DLD1 (cell line): Measurements from ENCODE around the gene OR2V1.
"Not testable (repeated sequence)": the region's sequence is repeated elsewhere in the genome, so short reads cannot be mapped to it uniquely, and the experiment has no call there.

Experiments
- in situ Hi-C: cut with HindIII; loops from 2 replicates; pipeline ENCODE4 v1.10.0; 2017; ENCODE audit warnings: low sequenced_read_pairs

OR2V1 gene

DNA sequence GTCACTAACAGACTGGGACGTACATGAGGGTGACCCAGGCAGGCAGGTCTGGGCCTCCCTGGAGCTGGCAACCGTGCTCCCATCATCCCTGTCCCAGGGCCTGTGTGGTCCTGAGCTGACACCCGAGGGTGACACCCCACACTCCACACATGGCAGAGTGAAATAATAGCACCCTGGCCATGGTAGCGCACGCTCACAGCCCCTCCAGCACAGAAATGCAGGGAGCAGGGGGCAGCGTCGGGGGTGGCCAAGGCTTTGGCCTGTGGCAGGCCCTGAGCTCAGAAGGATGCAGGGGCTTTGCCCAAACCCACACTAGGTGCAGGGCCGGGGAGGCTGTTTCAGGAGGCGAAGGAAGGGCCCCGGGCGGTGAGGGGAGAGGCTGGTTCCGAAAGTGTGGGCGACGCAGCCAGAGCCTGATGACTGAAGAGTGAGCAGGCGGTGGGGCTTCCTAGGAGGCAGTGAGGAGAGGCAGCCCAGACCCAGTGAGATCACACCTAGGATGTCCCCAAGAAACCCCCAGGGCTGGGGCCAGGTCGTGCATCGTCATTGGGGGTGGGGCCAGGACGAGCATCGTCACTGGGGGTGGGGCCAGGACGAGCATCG lies 29.3 kb upstream of the OR2V1 start:
- in situ Hi-C loops: no loop called here

DNA sequence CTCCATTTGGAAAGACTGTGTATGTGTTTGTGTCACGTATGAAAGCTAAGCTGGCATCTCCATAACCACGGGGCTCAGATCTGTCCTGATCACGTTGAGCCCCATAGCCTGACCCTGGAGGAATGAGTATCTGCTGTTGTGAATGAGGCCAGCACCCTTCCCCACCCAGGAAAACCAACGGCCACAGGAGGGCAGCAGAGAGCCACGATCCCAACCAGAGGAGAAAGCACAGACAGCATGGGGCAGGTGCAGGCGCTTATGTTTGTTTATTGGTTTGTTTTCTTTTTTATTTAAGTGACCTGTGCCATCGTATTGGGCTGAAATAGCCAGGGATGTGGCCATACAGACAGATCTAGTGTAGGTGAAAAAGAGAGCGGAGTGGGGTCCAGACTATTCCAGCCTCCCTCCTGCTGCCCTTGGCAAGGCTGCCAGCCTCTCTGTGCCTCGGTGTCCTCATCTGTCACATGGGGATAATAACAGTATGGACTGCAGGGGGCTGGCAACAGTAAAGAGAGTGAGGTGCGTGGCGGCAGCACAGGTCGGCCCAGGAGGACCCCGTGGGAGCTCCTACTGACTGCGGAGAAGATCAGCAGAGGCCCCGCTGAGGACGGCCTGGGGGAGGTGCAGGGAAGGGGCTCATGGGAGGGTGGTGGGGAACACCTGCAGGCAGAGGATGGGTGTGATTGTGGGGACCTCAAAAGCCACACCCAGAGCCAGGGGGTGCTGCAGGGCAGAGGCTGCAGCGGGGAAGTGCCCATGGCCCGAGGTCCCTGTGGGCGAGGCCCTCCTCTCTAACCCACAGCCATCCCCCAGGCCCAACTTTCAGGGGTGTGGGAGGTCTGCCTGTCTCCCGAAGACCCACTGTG lies 28.6 kb upstream of the OR2V1 start:
- in situ Hi-C loops: no loop called here

DNA sequence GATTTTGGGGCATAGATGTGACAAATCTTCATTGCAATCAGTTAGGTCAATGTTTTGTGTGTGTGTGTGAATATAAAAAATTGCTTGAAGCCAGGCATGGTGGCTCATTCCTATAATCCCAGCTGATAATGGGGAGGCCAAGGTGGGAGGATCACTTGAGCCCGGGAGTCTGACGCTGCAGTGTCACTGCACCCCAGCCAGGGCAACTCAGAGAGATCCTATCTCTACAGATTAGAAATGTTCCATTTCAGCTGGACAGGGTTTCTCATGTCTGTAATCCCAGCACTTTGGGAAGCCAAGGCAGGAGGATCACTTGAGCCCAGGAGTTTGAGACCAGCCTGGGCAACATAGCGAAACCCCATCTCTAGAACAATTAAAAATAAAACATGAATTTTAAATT lies 27.9 kb upstream of the OR2V1 start:
- in situ Hi-C loops: no loop called here

DNA sequence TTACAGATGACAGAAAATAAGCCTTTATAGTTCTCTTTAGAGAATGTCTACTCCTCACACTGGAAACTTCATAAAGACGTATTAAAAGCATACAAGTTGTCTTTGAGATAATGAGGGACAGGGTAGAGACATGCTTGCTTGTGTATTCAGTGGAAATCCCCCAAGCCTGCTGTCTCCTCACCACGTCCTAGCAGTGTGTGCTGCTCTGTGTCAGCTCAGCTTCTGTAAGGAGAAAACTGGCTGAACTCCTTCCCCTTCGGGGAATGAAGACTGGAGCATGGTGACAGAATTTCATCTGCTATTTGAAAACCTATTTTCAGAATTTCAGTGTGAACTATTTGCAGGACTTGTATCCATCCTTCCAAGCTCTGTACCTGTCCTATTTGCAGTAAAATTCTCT lies 25.8 kb upstream of the OR2V1 start:
- in situ Hi-C loops: no loop called here

DNA sequence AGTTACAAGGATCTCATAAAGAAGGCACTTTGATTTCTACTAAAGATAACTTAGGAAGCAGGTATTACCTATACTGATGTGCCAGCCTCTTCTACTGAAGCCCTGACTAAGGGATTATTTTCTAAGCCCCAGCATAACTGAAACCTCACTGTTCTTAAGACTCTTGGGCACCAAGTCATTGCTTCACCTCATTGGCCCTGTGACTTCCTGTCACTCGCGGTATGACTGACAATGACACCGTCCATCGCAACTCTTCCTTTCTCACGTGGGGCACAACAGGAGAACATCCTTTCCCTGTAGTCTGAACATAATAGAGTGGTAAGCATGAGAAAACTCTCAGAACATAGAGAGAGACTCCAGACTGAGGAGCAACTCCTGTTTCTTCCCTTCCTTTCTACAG lies 22.8 kb upstream of the OR2V1 start:
- in situ Hi-C loops: no loop called here

DNA sequence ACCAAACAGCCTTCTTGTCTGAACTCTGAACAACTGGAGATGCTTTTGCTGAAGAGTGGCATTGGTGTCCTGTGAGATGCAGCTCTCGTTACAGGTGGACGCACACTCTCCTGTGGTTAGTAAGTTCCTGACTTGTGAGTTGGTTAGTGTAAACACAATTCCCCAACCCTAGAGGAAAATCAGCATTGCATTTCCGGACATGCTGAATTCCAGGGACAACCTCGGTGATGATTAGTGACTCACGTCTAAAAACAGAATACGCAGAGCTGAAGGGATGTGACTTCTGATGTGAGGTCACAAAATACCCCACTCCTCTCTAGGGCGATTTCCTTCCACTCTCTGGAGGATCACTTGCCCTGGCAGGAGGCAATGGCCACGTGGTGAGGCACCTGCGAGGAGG lies 21.4 kb upstream of the OR2V1 start:
- in situ Hi-C loops: no loop called here

DNA sequence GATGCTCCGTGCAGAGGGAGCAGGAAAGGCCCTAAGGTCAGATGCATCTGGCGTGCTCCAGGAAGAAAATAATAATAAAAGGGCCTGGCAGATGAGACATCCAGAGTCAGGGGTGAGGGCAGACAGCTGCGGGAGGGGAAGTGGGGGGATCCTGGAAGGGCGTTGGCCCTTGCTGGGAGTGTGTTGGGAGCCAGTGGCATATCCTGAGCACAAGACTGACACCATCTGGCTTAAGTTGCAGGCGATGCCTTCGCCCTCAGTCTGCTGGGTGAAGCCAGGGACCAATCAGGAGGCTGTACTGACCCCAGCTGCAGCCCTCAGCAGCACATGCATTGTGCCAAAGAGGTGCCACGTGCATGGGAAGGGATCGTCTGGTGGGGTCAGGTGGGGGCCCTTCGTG lies 20.2 kb upstream of the OR2V1 start:
- in situ Hi-C loops: no loop called here

DNA sequence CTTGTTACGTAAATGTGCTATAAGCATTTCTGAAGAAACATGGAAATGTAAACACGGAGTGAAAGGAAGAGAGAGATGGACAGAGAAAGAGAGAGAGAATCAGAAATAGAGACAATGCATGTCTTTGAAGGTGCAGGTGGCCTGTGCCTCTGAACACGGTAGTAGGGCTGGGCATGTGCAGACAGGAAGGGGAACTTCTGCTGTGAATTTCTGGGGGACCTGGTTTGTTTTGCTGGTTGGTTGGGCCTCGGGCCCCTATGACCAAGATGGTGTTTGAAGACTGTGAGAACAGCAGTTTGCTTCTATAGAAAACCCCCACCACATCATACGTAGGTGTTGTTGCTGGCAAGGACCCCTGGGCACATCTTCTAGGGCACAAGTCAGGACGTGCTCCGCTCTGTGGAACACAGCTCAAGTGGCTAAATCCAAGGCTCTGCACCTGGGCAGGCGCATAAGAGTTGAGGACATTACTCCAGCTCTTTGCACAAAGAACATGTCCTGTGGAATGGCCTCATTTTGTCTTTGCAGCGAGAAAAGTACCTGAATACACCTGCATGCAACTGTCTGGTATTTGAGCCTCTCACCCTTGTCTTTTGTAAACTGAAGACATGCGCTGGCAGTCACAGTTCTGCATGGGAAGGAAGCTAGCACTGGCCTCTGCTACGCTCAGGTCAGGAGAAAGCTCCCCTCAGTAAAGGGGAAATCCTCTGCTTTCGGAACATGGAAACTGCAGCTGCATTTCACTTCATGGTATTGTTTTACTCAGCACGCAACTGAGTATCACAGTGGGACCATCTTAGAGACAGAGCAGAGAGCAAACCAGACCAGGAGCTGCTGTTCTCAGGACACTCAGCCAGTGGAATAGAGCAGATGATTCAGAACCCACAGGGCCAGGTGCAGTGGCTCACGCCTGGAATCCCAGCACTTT lies 19.1 kb upstream of the OR2V1 start:
- in situ Hi-C loops: no loop called here

DNA sequence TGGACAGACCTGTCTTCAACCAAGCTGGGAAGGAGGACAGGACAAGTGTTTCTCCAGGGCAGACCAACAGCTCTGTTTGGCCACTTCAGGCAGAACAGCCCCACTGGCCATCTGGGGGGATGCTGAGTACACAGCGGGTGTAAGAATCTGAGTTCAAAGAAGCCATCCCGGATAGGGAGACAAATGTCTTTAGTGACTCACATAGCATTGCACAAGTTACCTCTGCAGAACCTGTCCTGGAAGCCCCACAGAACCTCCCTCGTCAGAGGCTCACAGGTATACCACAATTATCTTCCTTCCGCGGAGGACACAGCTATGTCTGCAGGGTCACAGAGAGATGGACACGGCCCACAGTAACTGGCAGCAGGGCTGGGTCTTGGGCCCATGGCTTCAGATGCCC lies 18.4 kb upstream of the OR2V1 start:
- in situ Hi-C loops: no loop called here

DNA sequence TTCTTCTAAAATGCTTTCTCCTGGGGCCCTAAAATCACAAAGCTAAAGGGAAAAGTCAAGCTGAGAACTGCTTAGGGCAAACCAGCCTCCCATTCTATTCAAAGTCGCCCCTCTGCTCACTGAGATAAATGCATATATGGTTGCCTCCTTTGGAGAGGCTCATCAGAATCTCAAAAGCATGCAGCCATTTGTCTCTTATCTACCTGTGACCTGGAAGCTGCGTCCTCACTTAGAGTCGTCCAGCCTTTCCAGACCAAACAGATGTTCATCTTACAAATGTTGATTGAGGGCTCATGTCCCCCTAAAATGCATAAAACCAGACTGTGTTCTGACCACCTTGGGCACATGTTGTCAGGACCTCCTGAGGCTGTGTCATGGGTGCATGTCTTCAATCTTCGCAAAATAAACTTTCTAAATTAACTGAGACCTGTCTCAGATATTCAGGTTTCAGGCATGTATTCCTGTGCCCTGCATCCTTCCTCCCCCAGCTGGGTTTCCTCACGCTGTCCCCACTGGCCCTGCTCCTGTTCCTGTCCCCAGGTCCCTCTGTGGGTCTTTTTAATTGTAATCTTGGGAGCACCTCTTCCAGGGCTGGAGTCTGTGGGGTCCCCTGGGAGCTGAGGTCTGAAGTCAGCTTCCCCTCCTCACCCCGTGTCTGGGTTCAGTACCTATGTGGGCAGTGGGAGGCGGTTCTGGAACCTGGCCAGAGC lies 16.1 kb upstream of the OR2V1 start, which contains the start of gene OR2V2:
OR2V2 (plus strand) TSS at position 660 of the 710 bp plus-strand sequence. CDS start 7,357 bp downstream, outside the sequence.
- in situ Hi-C loops: not testable (repeated sequence)

DNA sequence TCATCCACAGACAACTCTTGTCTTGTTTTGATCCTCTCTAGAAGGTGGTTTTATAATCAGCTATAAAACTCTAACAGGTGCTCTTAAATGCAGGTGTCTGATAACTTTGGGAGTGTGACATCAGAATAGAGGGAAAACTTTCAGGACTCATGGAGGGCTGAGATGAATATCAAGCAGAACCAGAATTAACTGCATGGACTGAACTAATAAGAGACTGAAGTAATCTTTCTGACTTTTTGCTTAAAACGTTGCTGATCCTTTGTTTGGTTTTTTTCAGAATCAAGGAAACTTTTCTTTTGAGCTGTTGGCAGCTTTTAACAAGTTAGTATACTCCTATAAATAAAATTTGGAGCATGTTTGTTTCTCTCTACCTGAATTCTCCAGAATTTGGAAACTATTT lies 14.2 kb upstream of the OR2V1 start:
- in situ Hi-C loops: no loop called here

DNA sequence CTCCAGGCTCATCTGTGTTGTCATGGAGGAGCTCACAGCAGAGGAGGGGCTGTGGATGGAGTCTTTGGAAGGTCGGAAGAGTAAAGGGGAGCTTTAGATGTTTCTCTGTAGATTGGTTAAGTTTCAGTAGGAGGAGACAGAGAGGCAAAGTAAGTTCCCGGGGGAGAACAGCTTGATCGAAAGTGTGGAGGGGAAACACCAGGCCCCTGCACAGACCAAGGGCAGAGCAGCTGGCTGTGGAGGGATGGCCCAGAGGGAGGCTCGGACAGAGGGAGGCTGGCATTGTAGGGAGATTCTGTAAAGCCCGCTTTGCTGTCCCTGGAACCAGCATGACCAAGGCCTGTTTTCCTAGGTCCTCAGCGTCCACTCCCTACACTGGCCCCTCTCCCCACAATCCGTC lies 11.1 kb upstream of the OR2V1 start:
- in situ Hi-C loops: no loop called here

DNA sequence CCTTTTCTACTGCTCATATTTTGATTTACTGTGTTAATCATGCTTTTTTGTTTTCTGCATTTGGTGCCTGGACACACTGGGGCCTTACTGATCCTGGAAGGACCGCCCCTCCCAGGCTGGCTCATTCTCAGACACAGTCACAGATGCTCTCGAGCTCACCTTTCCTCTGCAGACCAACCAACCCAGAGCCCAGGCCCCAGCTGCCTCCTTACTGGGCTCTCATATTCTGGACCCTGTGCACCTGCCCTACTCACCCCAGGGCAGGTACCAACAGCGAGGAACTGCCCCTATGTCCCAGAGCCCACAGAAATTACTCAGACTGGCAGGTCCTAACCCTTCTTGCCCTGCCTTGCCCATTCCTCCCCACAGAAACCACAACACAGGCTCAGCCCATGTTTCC lies 9.8 kb upstream of the OR2V1 start:
- in situ Hi-C loops: no loop called here

DNA sequence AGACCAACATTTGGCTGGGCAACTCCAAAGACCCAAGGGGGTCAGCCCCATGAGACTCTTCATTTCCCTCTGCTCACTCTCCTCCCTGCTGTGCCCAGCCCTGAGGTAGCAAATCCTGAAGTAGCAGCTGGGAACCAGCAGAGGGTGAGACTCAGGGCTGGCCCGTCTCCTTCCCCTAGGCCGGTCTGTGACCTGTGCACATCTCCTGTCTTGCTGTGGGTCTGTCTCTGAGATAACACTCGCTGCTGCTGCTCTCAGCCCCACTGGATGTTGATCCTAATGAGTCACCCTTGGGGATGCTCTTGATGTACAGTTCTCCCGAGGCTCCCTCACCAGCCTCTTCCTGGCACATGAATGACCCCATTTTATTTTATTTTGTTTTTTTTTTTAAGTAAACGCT lies 7.3 kb upstream of the OR2V1 start:
- in situ Hi-C loops: no loop called here

DNA sequence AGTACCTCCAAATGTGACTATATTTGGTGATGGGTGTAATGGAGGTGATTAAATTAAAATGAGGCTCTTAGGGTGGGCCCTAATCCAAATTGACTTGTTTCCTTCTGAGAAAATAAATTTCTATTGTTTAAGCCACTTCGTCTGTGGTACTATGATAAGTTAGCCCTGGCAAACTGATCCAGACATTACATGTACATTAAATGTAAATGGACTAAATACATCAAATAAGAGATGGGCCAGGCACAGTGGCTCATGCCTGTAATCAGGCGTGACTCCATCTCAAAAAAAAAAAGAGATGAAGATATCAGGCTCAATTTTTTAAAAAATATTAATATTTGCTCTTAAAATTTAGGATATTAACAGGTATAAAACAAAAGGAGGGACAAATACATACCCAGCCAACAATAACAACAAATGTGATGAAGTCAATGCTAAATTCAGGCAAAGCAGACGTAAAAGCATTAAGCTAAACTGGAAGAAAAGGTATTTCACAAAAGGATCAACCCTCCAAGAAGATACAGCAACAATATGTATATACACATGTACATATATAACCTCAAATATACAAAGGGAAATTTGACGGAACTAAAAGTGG lies 5.5 kb upstream of the OR2V1 start:
- in situ Hi-C loops: no loop called here

DNA sequence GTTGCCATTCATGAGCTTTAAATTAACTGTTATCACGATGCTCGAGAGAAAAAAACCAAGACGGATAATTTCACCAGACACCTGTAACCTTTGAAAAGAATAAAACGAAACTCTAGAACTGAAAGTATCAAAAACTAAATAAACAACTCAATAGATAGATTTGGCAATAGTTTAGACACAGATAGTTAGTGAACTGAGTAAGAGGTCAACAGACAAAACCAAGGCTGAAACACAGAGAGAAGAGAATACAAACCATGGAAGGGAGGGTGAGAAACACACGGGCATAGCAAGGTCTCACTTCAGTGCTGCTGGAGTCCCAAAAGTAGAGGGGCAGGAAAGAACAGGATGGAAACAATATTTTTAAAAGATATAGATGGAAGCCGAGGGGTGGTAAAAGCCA lies 3.3 kb upstream of the OR2V1 start:
- in situ Hi-C loops: no loop called here

DNA sequence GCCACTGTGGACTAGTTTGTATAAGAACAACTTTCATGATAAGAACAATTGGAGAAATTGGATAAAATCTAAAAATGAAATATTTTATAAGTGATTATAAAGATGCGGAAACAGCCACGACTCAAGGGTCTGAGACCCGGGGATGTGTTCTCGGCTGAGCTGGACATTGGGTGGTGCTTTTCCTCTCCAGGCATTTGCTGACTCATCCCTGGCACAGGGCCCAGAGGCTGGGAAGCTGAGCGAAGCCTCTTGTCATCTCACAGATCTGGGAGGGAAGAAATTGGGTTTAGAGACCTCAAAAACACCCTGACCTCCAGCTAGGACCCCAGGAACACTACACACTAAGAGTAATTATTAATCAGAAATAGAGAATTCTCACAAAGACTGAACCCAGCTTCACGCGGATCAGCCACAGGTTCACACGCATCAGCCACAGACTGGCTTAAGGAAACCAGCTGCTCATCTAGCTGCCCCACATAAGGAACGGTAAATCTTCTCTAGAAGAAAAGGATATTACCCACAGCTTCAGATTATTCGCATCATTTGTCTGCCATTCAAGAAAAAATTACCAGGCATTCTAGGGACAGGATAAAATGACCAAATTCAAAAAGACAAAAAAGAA lies 2.8 kb upstream of the OR2V1 start:
- in situ Hi-C loops: no loop called here

DNA sequence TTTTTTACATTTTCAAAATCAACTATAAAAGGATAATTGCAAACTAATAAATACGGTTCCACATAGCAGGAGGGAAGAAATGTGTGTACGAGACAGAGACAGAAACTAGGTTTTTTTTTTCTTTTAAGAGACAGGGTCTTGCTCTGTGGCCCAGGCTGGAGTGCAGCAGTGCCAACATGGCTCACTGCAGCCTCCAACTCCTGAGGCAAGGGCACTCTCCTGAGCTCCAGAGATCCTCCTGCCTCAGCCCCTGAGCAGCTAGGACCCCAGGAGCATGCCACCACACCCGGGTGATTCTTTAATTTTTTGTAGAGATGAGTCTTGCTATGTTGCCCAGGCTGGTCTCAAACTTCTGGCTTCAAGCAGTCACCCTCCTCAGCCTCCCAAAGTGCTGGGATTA lies 2.1 kb upstream of the OR2V1 start:
- in situ Hi-C loops: no loop called here

DNA sequence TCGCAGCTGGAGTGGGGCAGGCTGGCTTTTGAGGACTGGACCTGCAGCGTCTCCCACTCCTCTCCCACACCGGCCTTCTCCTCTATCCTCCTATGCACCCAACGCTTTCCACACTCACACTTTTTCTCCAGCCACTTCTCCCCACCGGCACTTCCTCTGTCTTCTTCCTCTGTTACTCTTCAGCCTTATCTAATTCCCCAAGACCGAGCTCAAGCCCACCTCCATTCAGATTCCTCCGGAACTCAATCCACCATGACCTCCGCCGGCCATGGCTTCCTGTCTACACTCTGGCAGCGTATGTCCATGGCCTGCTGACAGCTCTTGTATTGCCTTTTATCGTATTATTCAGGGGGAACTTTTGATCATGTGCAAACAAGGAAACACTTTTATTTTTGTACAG lies 545 bp upstream of the OR2V1 start:
- in situ Hi-C loops: no loop called here

DNA sequence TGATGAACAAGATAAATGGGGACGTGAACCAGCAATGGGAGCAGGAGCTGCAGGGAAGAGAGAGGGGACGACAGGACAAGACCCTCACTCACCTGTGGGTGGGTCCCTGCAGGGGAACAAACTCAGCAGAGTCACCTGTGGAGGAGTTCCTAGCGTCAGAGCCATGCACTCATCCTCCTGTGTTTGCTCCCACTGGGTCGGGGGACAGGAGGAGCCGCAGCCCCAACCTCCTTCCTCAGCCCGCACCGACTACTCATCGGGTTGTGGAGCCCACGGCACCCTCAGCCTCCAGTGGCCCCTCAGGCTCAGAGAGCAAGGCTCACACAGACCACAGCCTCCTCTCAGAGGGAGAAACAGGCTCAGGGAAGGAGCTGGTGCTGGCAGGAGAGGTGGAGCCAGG lies 888 bp downstream of the OR2V1 start:
- in situ Hi-C loops: not testable (repeated sequence)
